GM12878 (cell line): Measurements from ENCODE around the gene CD300A.

Experiments
- FOXK2 ChIP-seq: fragments of 450-650 bp; IDR thresholded peaks from 2 replicates; pipeline ENCODE4 v1.6.1; 2017; ENCODE audit warnings: mild to moderate bottlenecking, moderate library complexity
- POLR2A ChIP-seq: IDR thresholded peaks from 2 replicates; pipeline ENCODE4 v1.6.1; 2011; ENCODE audit warnings: low read depth, mild to moderate bottlenecking, low read length
- ZNF274 ChIP-seq: IDR thresholded peaks from one replicate; pipeline ENCODE4 v1.8.0; 2011; ENCODE audit not compliant: insufficient read length, insufficient read depth

DNA sequence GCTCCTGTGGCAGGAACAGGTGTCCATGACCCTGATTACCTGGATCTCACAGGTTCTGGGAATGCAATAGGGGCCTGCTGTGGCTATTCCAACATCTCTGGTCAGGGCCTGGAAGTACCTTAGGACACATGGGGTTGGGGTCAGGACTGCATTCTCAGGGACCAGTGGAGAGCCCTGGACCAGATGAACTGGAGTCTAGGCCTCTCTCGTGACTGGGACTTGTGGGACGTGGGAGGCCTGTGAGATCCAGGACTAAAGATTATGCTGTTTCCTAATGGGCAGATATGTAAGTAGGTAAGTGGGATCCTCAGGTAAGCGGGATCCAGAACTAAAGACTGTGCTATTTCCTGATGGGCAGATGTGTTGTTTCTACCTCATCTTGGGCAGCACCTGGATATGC, 16.2 kb upstream of the CD300A start:
- no peak for TF ChIP-seq POLR2A
- no peak for TF ChIP-seq ZNF274
- TF ChIP-seq FOXK2: no peak
